Measurements from ENCODE around the gene DGKQ. TPM values are rescaled to one million over a fixed set of nuclear protein-coding genes. Genes with fewer than 3 reads are reported as not detected.
A peak's percentile ranks its signal among the peaks of the same experiment; 100 is the strongest.

Gene DGKQ
- total and polyA plus RNA-seq, 2 of the 13 experiments (the other 11 are each of a cell fraction or from before 2014, with no cell fraction given), result 4.5 to 7.2 TPM

GRCh38 chr4:986879-987623 lies 13.7 kb upstream of the DGKQ start, which contains the start of gene IDUA (continued):
- TF ChIP-seq ZNF503 (CRISPR knock-in tag; IDR thresholded peaks at IDR 0.05) (peak; percentile 35; the same call in 1 of the 2 replicates), PAF1 (CRISPR knock-in tag; IDR thresholded peaks at IDR 0.05) (peak; percentile 37; the same call in 1 of the 2 replicates), ZNF275 (CRISPR knock-in tag; IDR thresholded peaks at IDR 0.05; ENCODE audit: borderline replicate concordance) (peak; percentile 34; the same call in 1 of the 2 replicates), GABPA (IDR thresholded peaks at IDR 0.05; ENCODE audit: low read depth, low read length) (no peak), GABPA (CRISPR knock-in tag; IDR thresholded peaks at IDR 0.05; ENCODE audit: low read depth) (no peak), ZNF260 (CRISPR knock-in tag; IDR thresholded peaks at IDR 0.05; ENCODE audit: borderline replicate concordance, low read depth) (no peak), ZNF18 (CRISPR knock-in tag; IDR thresholded peaks at IDR 0.05; ENCODE audit: insufficient replicate concordance) (peak; percentile 63), IKZF1 (IDR thresholded peaks at IDR 0.05) (no peak), TBX2 (CRISPR knock-in tag; IDR thresholded peaks at IDR 0.05; ENCODE audit: borderline replicate concordance) (peak; percentile 30; the same call in 1 of the 2 replicates), ZNF10 (CRISPR knock-in tag; IDR thresholded peaks at IDR 0.05; ENCODE audit: borderline replicate concordance, low read depth) (no peak), JUN (CRISPR knock-in tag; IDR thresholded peaks at IDR 0.05) (no peak), ZNF878 (CRISPR knock-in tag; IDR thresholded peaks at IDR 0.05) (no peak), BRD4 (CRISPR knock-in tag; IDR thresholded peaks at IDR 0.05) (no peak; the same call in 1 of the 2 replicates), FOXM1 (CRISPR knock-in tag; IDR thresholded peaks at IDR 0.05) (no peak), MATR3 (CRISPR knock-in tag; IDR thresholded peaks at IDR 0.05) (no peak), ZNF784 (CRISPR knock-in tag; IDR thresholded peaks at IDR 0.05; ENCODE audit: borderline replicate concordance) (no peak), ZNF451 (CRISPR knock-in tag; IDR thresholded peaks at IDR 0.05) (peak; percentile 50; the same call in 1 of the 2 replicates), CREM (IDR thresholded peaks at IDR 0.05) (no peak), CREM (CRISPR knock-in tag; IDR thresholded peaks at IDR 0.05) (no peak), ZNF800 (CRISPR knock-in tag; IDR thresholded peaks at IDR 0.05) (peak; percentile 89), CC2D1A (CRISPR knock-in tag; IDR thresholded peaks at IDR 0.05) (no peak), NFKB2 (CRISPR knock-in tag; IDR thresholded peaks at IDR 0.05; ENCODE audit: borderline replicate concordance) (peak; percentile 48; the same call in 1 of the 2 replicates)
